Astrocyte (in vitro differentiated cells and primary cell): ENCODE measurements around the gene SLC25A43. TPM values are rescaled to one million over a fixed set of nuclear protein-coding genes. Genes with fewer than 3 reads are reported as not detected.

Source experiments
- DNase-seq: peaks from one replicate; pipeline ENCODE4 v3.0.0-alpha.2; 2010; ENCODE audit warnings: low read depth
- FAIRE-seq: peaks from 2 replicates; lab custom pipeline; 2011; peaks lifted over from hg19 to GRCh38; lab: Jason Lieb, UNC
- H2AFZ ChIP-seq: 2 replicates; pipeline ENCODE4 v1.6.0; 2012; ENCODE audit warnings: low read depth, low read length, inconsistent platforms
- H3K27ac ChIP-seq: 2 replicates; pipeline ENCODE4 v1.5.1; 2011; ENCODE audit warnings: low read depth, low read length, inconsistent platforms
- H3K27me3 ChIP-seq: 2 replicates; pipeline ENCODE4 v1.6.0; 2011; ENCODE audit warnings: low read length, inconsistent platforms; ENCODE audit not compliant: insufficient read depth
- H3K36me3 ChIP-seq: 2 replicates; pipeline ENCODE4 v1.5.1; 2011; ENCODE audit warnings: low read length, inconsistent platforms; ENCODE audit not compliant: insufficient read depth
- H3K4me1 ChIP-seq: 2 replicates; pipeline ENCODE4 v1.5.1; 2011; ENCODE audit warnings: low read length, inconsistent platforms; ENCODE audit not compliant: insufficient read depth
- H3K4me2 ChIP-seq: 2 replicates; pipeline ENCODE4 v1.6.0; 2012; ENCODE audit warnings: low read length, inconsistent platforms
- H3K4me3 ChIP-seq: 2 replicates; pipeline ENCODE4 v1.5.1; 2011; ENCODE audit warnings: low read depth, mild to moderate bottlenecking, low read length, inconsistent platforms; ENCODE audit not compliant: insufficient read depth
- H3K79me2 ChIP-seq: 2 replicates; pipeline ENCODE4 v1.6.0; 2012; ENCODE audit warnings: mild to moderate bottlenecking, low read length, inconsistent platforms; ENCODE audit not compliant: insufficient read depth
- H3K9ac ChIP-seq: 2 replicates; pipeline ENCODE4 v1.6.0; 2012; ENCODE audit warnings: mild to moderate bottlenecking, low read length, inconsistent platforms
- H3K9me3 ChIP-seq: 2 replicates; pipeline ENCODE4 v1.5.1; 2012; ENCODE audit warnings: low read depth, mild to moderate bottlenecking, low read length, inconsistent platforms; ENCODE audit not compliant: insufficient read depth
- H4K20me1 ChIP-seq: 2 replicates; pipeline ENCODE4 v1.6.0; 2012; ENCODE audit warnings: low read length, inconsistent platforms; ENCODE audit not compliant: insufficient read depth
- H3K27ac Mint-ChIP-seq: one replicate; pipeline ENCODE4 v1.8.0; 2021; ENCODE audit warnings: mild to moderate bottlenecking, mixed read lengths; ENCODE audit not compliant: unreplicated experiment
- H3K27me3 Mint-ChIP-seq: one replicate; pipeline ENCODE4 v1.8.0; 2021; ENCODE audit warnings: low read depth, mixed read lengths; ENCODE audit not compliant: unreplicated experiment
- H3K36me3 Mint-ChIP-seq: one replicate; pipeline ENCODE4 v1.8.0; 2021; ENCODE audit warnings: low read depth, mixed read lengths; ENCODE audit not compliant: unreplicated experiment
- H3K4me1 Mint-ChIP-seq: one replicate; pipeline ENCODE4 v1.8.0; 2021; ENCODE audit warnings: low read depth, mixed read lengths; ENCODE audit not compliant: unreplicated experiment
- H3K4me3 Mint-ChIP-seq: one replicate; pipeline ENCODE4 v1.8.0; 2021; ENCODE audit warnings: mild to moderate bottlenecking, moderate library complexity, mixed read lengths; ENCODE audit not compliant: unreplicated experiment
- H3K9me3 Mint-ChIP-seq: one replicate; pipeline ENCODE4 v1.8.0; 2021; ENCODE audit warnings: mild to moderate bottlenecking, mixed read lengths; ENCODE audit not compliant: unreplicated experiment
- CTCF ChIP-seq: IDR thresholded peaks from 2 replicates; pipeline ENCODE4 v1.5.1; 2011; ENCODE audit warnings: low read depth, mild to moderate bottlenecking, inconsistent platforms, low read length, moderate library complexity; ENCODE audit not compliant: insufficient read depth
- EZH2 ChIP-seq: IDR thresholded peaks from 2 replicates; pipeline ENCODE4 v1.6.1; 2012; ENCODE audit warnings: mild to moderate bottlenecking, low read length, inconsistent platforms; ENCODE audit not compliant: insufficient read depth
- total RNA-seq: library from RNA; stranded (reverse); gene quantifications from 2 replicates; pipeline ENCODE4 v1.2.1, GENCODE V29; 2021

Gene SLC25A43
- total RNA-seq, 1 donor from 2014 or later: 11.6 TPM

- peaks cover 7% of the 10 kb centered on the region for H3K4me1 Mint-ChIP-seq
- Histone ChIP-seq H3K9ac (no peak overlapping the region), H3K4me1 (peaks cover 3% of the 10 kb centered on the region), H3K79me2 (no peaks in the 10 kb centered on the region), H2AFZ (no peak overlapping the region), H3K27me3 (no peaks in the 10 kb centered on the region), H3K4me2 (no peak overlapping the region), H3K9me3 (no peaks in the 10 kb centered on the region), H3K4me3 (no peak overlapping the region), H3K36me3 (no peaks in the 10 kb centered on the region), H4K20me1 (no peaks in the 10 kb centered on the region), H3K27ac (no peak overlapping the region)
- no peak overlapping the region for H3K4me3 Mint-ChIP-seq
- no peak for FAIRE-seq
- no peaks in the 10 kb centered on the region for H3K36me3 Mint-ChIP-seq
- no peak for DNase-seq
- TF ChIP-seq CTCF: no peak
- no peak for TF ChIP-seq EZH2
- H3K27me3 Mint-ChIP-seq: no peaks in the 10 kb centered on the region
- H3K9me3 Mint-ChIP-seq: peaks cover 2% of the 10 kb centered on the region
- no peak overlapping the region for H3K27ac Mint-ChIP-seq
These were observed 82.2 kb downstream of the SLC25A43 start for GRCh38 chrX:119481323-119481801.

GRCh38 chrX:119482041-119482440 is 82.9 kb downstream of the SLC25A43 start:
- Histone ChIP-seq H3K9me3 (no peaks in the 10 kb centered on the region), H3K36me3 (no peaks in the 10 kb centered on the region), H3K79me2 (no peaks in the 10 kb centered on the region), H3K4me1 (peaks cover 3% of the 10 kb centered on the region), H3K9ac (peak overlapping the region; percentile 50), H3K27me3 (no peaks in the 10 kb centered on the region), H3K4me2 (peak overlapping the region; percentile 81), H3K4me3 (no peak overlapping the region), H3K27ac (no peak overlapping the region), H2AFZ (peak overlapping the region; percentile 78), H4K20me1 (no peaks in the 10 kb centered on the region)
- Mint-ChIP-seq H3K27ac (no peak overlapping the region), H3K27me3 (no peaks in the 10 kb centered on the region), H3K4me3 (peak overlapping the region; percentile 69), H3K9me3 (peaks cover 2% of the 10 kb centered on the region), H3K4me1 (peaks cover 7% of the 10 kb centered on the region), H3K36me3 (no peaks in the 10 kb centered on the region)
- TF ChIP-seq EZH2: no peak
- DNase-seq (no peak), FAIRE-seq (no peak)

GRCh38 chrX:119482481-119483480 is 83.6 kb downstream of the SLC25A43 start:
- H3K27me3 Mint-ChIP-seq: no peaks in the 10 kb centered on the region
- DNase-seq: peak; percentile 18
- Histone ChIP-seq H3K4me3 (peak overlapping the region; percentile 49), H3K9me3 (no peaks in the 10 kb centered on the region), H3K9ac (peak overlapping the region; percentile 50), H3K27ac (no peak overlapping the region), H3K79me2 (no peaks in the 10 kb centered on the region), H3K4me1 (peaks cover 3% of the 10 kb centered on the region), H2AFZ (peak overlapping the region; percentile 78), H4K20me1 (no peaks in the 10 kb centered on the region), H3K4me2 (peak overlapping the region; percentile 81), H3K36me3 (no peaks in the 10 kb centered on the region), H3K27me3 (no peaks in the 10 kb centered on the region)
- H3K27ac Mint-ChIP-seq: no peak overlapping the region
- peaks cover 4% of the 10 kb centered on the region for H3K4me1 Mint-ChIP-seq
- H3K9me3 Mint-ChIP-seq: peaks cover 2% of the 10 kb centered on the region
- H3K36me3 Mint-ChIP-seq: no peaks in the 10 kb centered on the region
- TF ChIP-seq EZH2: no peak
- TF ChIP-seq CTCF: peak; percentile 19
- FAIRE-seq: no peak
- peak overlapping the region; percentile 69 for H3K4me3 Mint-ChIP-seq
